CMK (cell line): ENCODE measurements around the gene F7.
"Not testable (repeated sequence)": the region's sequence is repeated elsewhere in the genome, so short reads cannot be mapped to it uniquely, and the experiment has no call there.

Experiments used
- DNase-seq: peaks from one replicate; pipeline ENCODE4 v3.0.0-alpha.2; 2010; ENCODE audit warnings: low read depth

Gene F7

GRCh38 chr13:113072376-113072775 lies 33.2 kb upstream of the F7 start:
- DNase-seq = no peak

DNA sequence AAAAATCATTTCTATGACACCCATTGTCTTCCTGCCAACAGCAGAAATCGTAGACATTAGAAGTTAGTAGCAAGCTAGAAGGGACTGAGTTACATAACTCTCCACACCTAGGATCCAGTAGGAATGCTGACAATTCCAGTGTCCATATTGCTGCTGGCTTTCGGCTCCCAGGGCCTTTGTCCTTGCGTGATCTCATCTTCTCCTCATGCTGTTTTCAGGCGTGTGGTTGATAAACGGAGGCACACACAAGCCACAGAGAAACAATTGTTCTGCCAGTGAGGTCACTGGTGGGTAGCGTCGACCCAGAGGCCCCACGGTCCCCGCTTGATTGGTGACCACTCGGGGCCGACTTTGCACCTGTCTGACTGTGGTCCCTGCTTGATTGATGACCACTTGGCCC lies 31.6 kb upstream of the F7 start:
- no peak for DNase-seq

DNA sequence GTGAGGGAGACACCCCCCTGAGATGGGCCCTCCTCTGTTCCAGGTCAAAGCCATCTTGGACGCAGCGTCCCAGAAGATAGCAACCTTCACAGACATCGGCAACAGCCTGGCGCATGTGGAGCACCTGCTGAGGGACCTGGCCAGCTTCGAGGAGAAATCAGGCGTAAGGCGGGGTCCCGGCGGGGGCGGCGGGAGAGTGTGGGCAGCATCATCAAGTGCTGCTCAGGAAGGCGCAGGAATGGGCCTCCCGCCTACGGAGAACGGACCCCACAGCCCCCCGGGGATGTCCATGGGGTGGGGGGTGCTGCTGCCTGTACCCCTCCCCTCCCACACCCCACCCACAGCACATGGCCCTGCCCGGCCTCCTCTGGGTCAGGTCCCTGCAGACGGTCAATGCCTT lies 31.2 kb upstream of the F7 start:
- DNase-seq = no peak

DNA sequence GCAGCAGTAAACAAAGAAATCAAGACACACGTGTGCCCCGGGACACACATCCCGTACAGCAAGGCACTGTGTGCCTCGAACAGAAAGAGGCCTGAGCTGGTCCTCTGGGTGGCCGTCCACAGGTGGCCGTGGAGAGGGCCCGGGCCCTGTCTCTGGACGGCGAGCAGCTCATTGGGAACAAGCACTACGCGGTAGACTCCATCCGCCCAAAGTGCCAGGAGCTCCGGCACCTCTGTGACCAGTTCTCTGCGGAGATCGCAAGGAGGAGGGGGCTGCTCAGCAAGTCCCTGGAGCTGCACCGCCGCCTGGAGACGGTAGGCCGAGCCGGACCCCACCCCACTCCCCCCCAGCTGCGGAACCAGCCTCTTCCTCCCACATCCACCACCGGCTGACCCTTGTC lies 30.7 kb upstream of the F7 start:
- DNase-seq = no peak

DNA sequence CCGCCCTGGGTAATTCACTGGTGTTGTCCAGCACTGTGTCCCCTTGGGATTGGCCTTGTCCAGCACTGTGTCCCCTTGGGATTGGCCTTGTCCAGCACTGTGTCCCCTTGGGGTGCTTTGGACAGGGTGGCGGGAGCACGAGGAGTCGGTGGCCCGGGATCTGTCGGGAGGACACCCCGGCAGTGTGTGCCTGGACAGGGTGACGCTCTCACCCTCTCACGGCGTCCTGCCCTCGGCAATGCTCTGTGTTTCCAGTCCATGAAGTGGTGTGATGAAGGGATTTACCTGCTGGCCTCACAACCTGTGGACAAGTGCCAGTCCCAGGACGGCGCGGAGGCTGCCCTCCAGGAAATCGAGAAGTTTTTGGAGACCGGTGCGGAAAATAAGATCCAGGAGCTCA lies 29.9 kb upstream of the F7 start:
- no peak for DNase-seq

DNA sequence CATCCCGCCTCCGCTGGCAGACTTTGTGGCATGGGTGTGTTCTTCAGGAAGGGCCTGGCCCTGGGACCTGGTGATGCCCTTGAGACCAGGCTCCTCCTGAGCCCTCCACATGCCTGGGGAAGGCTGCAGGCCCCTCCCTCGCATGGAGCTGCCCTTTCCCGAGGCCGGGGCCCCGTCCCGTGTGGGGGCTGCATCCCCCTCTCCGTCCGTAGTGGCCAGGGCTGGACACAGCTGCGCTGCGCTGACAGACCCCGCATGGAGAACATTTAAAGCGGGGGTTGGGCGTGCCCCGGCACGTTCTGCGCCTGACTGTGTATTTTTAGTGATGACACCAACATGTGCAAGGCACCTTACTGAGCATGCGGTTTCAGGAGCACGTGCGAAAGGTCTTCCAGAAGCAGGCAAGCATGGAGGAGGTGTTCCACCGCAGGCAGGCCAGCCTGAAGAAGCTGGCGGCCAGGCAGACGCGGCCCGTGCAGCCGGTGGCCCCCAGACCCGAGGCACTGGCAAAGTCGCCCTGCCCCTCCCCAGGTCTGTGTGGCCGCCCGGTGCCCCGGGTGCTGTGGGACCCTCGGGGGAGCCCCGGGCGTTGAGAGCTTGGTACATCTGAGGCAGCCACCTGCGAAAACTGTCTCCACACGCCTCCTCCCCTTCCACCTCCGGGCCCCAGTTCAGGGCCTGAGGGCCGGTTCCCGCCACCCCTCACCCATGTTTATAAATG lies 28.8 kb upstream of the F7 start:
- DNase-seq = no peak

DNA sequence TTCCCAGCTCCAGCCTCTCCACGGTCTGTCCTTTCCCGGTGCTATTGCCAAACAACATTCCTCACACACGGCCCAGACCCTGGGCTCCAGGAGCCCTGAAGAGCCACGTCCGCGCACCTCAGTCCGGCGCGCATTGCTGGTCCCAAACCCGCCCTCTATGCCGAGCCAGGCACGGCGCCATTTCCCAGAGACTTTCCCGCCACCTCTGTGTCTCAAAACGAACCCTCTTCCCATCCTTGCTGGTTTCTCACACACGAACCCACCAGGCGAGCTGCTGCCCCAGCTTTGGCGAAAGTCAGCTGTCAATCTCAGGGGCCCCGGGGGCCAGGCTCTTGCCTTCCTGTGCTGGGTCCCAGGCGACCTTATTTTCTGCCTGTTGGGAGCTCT lies 28.0 kb upstream of the F7 start:
- no peak for DNase-seq

DNA sequence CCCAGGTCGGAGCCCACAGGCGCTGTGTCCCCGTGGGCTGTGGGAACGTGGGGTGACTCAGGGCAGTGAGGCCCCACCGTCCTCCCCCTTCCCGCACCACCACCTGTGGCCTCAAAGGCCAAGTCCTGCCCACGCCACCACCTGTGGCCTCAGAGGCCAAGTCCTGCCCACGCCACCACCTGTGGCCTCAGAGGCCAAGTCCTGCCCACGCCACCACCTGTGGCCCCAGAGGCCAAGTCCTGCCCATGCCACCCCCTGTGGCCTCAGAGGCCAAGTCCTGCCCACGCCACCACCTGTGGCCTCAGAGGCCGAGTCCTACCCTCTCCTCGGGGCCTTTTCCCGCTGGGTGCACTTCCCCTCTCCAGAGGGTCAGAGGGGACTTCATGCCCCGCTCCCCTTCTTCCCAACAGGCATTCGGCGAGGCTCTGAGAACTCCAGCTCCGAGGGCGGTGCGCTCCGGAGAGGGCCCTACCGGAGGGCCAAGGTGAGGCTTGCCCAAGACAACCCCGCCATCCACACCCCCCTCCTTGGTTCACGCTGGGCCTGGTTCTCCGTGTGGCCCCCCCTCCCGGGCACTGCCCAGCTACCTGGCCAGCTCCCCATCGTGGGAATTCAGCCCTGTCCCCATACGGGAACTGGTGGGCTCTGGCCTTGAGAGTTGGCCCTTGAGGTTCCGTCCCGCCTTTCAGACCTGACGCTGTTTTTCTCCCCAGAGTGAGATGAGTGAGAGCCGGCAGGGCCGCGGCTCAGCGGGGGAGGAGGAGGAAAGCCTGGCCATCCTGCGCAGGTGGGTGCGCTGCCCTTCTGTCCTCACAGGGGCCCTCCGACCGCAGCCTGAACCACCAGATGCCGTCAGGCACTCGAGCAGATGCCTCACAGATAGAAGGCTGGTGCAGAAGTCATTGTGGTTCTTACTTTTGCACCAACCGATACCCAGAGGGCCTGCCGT lies 27.4 kb upstream of the F7 start:
- DNase-seq = no peak

GRCh38 chr13:113078902-113079780 lies 26.4 kb upstream of the F7 start:
- DNase-seq = no peak

- not testable (repeated sequence) for DNase-seq
These were observed 25.9 kb upstream of the F7 start for GRCh38 chr13:113079781-113080080.

- no peak for DNase-seq
These were observed 25.2 kb upstream of the F7 start for GRCh38 chr13:113080361-113080831.

DNA sequence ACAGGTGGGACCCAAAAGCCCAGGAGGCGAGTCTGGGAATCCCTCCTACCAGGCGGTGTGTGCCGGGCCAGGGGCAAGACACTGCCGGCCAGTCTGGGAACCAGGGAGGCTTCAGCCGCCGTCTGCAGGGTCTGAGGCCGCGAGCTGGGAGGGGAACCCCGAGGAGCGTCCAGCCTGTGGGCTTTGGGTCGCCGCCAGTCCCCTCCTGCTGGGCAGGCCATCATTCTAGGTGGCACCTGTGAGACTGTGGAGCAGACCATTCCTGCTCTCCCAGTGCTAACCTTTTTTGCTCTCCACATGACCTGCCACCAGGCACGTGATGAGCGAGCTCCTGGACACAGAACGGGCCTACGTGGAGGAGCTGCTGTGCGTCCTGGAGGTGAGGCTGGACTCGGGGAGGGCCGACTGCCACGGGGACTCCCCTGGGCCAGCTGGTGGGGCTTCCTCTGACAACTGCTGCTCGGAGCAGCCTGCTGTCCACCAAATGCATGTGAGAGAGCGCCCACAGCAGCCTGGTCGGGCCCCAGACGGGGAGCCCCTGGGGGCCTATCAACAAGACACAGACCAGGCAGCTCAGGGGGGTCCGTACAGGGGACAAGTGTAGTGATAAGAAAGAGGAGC lies 24.6 kb upstream of the F7 start:
- no peak for DNase-seq

GRCh38 chr13:113082198-113083021 lies 23.2 kb upstream of the F7 start:
- no peak for DNase-seq

DNA sequence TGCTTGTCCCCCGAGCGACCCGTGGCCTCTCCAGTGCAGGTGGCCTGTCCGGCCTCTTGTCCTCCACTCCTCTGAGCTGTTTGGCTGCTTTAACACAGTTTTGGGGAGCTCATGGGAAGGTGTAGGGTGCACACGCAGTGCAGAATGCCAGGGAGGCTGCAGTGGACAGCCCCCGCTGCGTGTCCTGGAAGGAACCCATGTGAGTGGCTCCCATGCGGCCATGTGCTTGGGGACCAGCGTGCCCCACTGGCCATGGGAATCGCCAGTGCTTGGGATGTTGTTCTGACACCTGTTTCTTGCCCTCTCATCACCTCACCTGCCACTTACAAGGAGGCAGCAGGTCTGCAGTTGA lies 22.6 kb upstream of the F7 start:
- no peak for DNase-seq

- DNase-seq = no peak
These were observed 22.1 kb upstream of the F7 start for GRCh38 chr13:113083402-113084061.

DNA sequence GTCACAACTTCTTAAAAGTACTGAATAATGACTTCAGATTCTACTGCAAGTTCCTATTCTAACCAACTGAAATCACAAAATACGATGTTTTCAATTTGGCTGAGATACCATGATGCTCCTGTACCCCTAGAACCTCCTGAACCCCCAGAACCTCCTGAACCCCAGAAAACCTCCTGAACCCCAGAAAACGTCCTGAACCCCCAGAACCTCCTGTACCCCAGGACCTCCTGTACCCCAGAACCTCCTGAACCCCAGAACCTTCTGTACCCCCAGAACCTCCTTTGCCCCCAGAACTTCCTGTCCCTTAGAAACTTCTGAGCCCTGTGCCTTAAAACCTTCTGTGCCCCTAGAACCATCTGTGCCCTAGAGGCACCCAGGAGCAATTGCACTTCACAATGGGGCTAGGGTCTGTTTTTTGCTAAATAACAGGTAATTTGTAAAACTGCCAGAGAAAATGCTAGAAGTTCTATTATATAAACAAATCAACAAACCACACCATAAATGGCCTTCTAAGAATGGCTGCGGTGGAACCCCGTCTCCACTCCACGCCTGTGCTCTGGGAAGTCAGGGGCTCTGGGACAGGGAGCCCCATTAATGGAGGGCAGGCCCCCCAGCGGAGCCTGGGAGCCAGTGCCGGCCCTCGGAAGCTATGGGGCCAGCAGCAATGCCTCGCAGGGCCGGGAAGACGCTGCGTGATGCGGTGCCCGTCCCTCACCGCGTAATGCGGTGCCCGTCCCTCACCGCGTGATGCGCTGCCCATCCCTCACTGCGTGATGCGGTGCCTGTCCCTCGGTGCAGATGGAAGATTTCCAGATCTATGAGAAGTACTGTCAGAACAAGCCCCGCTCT lies 21.3 kb upstream of the F7 start:
- DNase-seq = no peak

DNA sequence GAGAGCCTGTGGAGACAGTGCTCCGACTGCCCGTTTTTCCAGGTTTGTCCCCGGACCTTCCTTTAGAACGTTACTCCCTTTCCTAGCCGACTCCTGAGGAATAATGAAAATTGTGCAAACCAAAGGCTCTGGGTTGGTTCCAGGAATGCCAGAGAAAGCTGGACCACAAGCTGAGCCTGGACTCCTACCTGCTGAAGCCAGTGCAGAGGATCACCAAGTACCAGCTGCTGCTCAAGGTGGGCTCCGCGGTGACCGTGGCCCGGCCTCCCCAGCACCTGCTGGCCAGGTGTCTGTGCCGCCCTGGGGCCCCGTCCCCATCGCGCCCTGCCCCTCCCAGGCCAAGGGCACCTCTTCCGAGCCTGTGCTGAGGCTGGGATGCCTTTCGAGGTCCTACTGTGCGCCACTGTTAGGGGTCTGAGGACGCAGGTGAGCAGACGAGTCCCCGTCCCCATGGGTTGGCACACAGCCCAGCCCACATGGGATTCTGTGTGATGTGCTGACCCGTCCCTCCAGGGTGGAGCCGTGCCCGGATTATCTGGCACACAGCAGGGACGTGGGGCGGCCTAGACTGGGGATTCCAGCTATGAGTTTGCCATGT lies 20.5 kb upstream of the F7 start:
- DNase-seq = no peak

DNA sequence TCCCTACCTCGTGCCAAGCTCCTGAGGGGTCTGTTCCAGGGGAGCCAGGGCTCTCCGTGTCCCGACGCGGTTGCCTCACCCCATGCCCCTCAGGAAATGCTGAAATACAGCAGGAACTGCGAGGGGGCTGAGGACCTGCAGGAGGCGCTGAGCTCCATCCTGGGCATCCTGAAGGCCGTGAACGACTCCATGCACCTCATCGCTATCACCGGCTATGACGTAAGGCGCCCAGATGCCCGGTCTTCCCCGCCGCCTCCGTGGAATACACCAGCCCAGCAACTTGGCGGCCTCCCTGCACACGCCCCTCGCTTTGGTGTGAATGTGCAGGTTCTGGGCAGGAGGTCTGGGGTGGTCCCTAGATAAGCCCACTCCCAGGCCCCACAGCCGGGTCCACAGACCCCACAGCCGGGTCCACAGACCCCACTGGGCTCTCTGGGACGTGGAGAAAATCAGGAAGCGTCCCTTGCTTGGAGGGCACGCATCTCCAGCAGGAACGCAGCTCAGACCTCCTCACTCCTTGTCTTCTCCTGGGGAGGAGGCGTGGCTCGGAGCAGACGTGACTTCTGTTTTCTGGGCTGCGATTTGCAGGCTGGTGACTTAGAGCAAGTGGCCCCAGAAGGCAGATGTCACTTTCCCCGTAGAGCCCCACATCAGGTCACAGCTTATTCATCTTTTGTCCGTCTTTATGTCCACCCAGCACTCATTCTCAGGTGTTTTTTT lies 19.4 kb upstream of the F7 start:
- DNase-seq = no peak
